Upper lobe of right lung (tissue), 1 donor: Measurements from ENCODE around the gene BICDL1. TPM values are rescaled to one million over a fixed set of nuclear protein-coding genes. Genes with fewer than 3 reads are reported as not detected.

Experiments used
- ATAC-seq: fragments of 200-7000 bp; cut with Tn5 transposase; one replicate; pipeline ENCODE4 v1.9.1; 2020; ENCODE audit warnings: mild to moderate bottlenecking, moderate library complexity
- DNase-seq: peaks from one replicate; pipeline ENCODE4 v3.0.0-alpha.2; 2020
- H3K27ac ChIP-seq: fragments of 200-600 bp; one replicate; pipeline ENCODE4 v1.8.0; 2022
- H3K27me3 ChIP-seq: fragments of 200-600 bp; one replicate; pipeline ENCODE4 v1.8.0; 2022; ENCODE audit warnings: mild to moderate bottlenecking
- H3K36me3 ChIP-seq: fragments of 200-600 bp; one replicate; pipeline ENCODE4 v1.8.0; 2022
- H3K4me1 ChIP-seq: fragments of 200-600 bp; one replicate; pipeline ENCODE4 v1.8.0; 2022
- H3K4me3 ChIP-seq: fragments of 200-600 bp; one replicate; pipeline ENCODE4 v1.8.0; 2022; ENCODE audit warnings: mild to moderate bottlenecking
- H3K9me3 ChIP-seq: fragments of 200-600 bp; one replicate; pipeline ENCODE4 v1.8.0; 2022
- CTCF ChIP-seq: fragments of 200-600 bp; IDR thresholded peaks from one replicate; pipeline ENCODE4 v1.8.0; 2022; ENCODE audit warnings: antibody characterized with exemption
- intact Hi-C: fragments of 100-400 bp; cut with DNase I; formaldehyde crosslinking; loops from one replicate; pipeline ENCODE4 v1.11.0; 2022
- total RNA-seq: library from RNA; stranded (reverse); fragmentation: NEBNext Ultra II Directional; extraction: Animal tissue kit (Norgen Biotek cat#: 25700); gene quantifications from one replicate; pipeline ENCODE4 v1.2.1, GENCODE V29; 2021
- donor health status: DM: no; HTN: yes; CAD: no; lungs with severe emphysema.

Gene BICDL1
- total RNA-seq, 1 donor from 2014 or later, result 20.6 TPM

GRCh38 chr12:120079411-120080400 is 90.7 kb downstream of the BICDL1 start:
- TF ChIP-seq CTCF, result no peak
- Histone ChIP-seq H3K27ac (no peak overlapping the region), H3K4me1 (no peaks in the 10 kb centered on the region), H3K9me3 (no peaks in the 10 kb centered on the region), H3K27me3 (no peaks in the 10 kb centered on the region), H3K36me3 (no peaks in the 10 kb centered on the region), H3K4me3 (no peak overlapping the region)
- ATAC-seq (no peak), DNase-seq (peak; percentile 37)
- intact Hi-C loops, result no loop called here

GRCh38 chr12:120081641-120082040 is 92.6 kb downstream of the BICDL1 start:
- TF ChIP-seq CTCF, result no peak

GRCh38 chr12:120085920-120086645 is 97.0 kb downstream of the BICDL1 start:
- Histone ChIP-seq H3K27ac (peak overlapping the region; percentile 24), H3K4me1 (peaks cover 5% of the 10 kb centered on the region), H3K9me3 (no peaks in the 10 kb centered on the region), H3K4me3 (no peak overlapping the region), H3K27me3 (no peaks in the 10 kb centered on the region), H3K36me3 (no peaks in the 10 kb centered on the region)
- ATAC-seq (no peak), DNase-seq (no peak)
- no peak for TF ChIP-seq CTCF
- intact Hi-C loops, result no loop called here

More at GRCh38 chr12:120081641-120082040, 92.6 kb downstream of the BICDL1 start:
- H3K4me1 ChIP-seq, result no peaks in the 10 kb centered on the region
- no peaks in the 10 kb centered on the region for H3K36me3 ChIP-seq
- H3K27ac ChIP-seq, result no peak overlapping the region
- DNase-seq (no peak), ATAC-seq (no peak)
- H3K27me3 ChIP-seq, result no peaks in the 10 kb centered on the region
- H3K4me3 ChIP-seq, result no peak overlapping the region
- H3K9me3 ChIP-seq, result no peaks in the 10 kb centered on the region
- intact Hi-C loops, result no loop called here

GRCh38 chr12:120086801-120087621 is 98.0 kb downstream of the BICDL1 start:
- TF ChIP-seq CTCF, result peak; percentile 96
- DNase-seq (peak; percentile 98), ATAC-seq (peak; percentile 98)
- intact Hi-C loops, result no loop called here
- peaks cover 5% of the 10 kb centered on the region for H3K4me1 ChIP-seq
- H3K36me3 ChIP-seq, result no peaks in the 10 kb centered on the region
- no peaks in the 10 kb centered on the region for H3K9me3 ChIP-seq
- peak overlapping the region; percentile 25 for H3K4me3 ChIP-seq
- peak overlapping the region; percentile 34 for H3K27ac ChIP-seq
- H3K27me3 ChIP-seq, result no peaks in the 10 kb centered on the region

- intact Hi-C loops, result no loop called here
- no peak overlapping the region for H3K27ac ChIP-seq
- H3K4me3 ChIP-seq, result no peak overlapping the region
- no peaks in the 10 kb centered on the region for H3K9me3 ChIP-seq
- TF ChIP-seq CTCF, result no peak
- ATAC-seq (no peak), DNase-seq (no peak)
- H3K36me3 ChIP-seq, result peaks cover 6% of the 10 kb centered on the region
- H3K4me1 ChIP-seq, result peaks cover 5% of the 10 kb centered on the region
- H3K27me3 ChIP-seq, result no peaks in the 10 kb centered on the region
These were observed 100.1 kb downstream of the BICDL1 start for GRCh38 chr12:120089105-120089504.
